H9 (cell line): Measurements from ENCODE around the gene CA11. TPM values are rescaled to one million over a fixed set of nuclear protein-coding genes. Genes with fewer than 3 reads are reported as not detected.

ENCODE experiments used
- DNase-seq: peaks from one replicate; pipeline ENCODE4 v3.0.0-alpha.2; 2017
- H2AFZ ChIP-seq: one replicate; pipeline ENCODE4 v1.6.1; 2013; ENCODE audit warnings: mild to moderate bottlenecking, low read length, control low read depth, moderate library complexity
- H2AK5ac ChIP-seq: 2 replicates; pipeline ENCODE4 v1.6.1; 2013; ENCODE audit warnings: low read length, control low read depth, mixed read lengths; ENCODE audit not compliant: insufficient read length
- H2BK120ac ChIP-seq: one replicate; pipeline ENCODE4 v1.6.1; 2013; ENCODE audit warnings: low read depth, mild to moderate bottlenecking, low read length, control low read depth, inconsistent platforms; ENCODE audit not compliant: poor library complexity, severe bottlenecking
- H2BK12ac ChIP-seq: 2 replicates; pipeline ENCODE4 v1.6.1; 2013; ENCODE audit warnings: low read length, control low read depth, mixed read lengths, low read depth; ENCODE audit not compliant: insufficient read length
- H2BK15ac ChIP-seq: 2 replicates; pipeline ENCODE4 v1.6.1; 2013; ENCODE audit warnings: low read depth, low read length, control low read depth
- H2BK20ac ChIP-seq: one replicate; pipeline ENCODE4 v1.6.1; 2013; ENCODE audit warnings: low read depth, mild to moderate bottlenecking, low read length, control low read depth, inconsistent platforms; ENCODE audit not compliant: poor library complexity, severe bottlenecking
- H2BK5ac ChIP-seq: 2 replicates; pipeline ENCODE4 v1.6.1; 2013; ENCODE audit warnings: low read length, control low read depth, mixed read lengths; ENCODE audit not compliant: insufficient read length
- H3K14ac ChIP-seq: 2 replicates; pipeline ENCODE4 v1.6.1; 2013; ENCODE audit warnings: low read length, control low read depth; ENCODE audit not compliant: insufficient read depth
- H3K18ac ChIP-seq: 2 replicates; pipeline ENCODE4 v1.6.1; 2013; ENCODE audit warnings: low read depth, mild to moderate bottlenecking, mixed read lengths, low read length, control low read depth; ENCODE audit not compliant: insufficient read length
- H3K23ac ChIP-seq: 2 replicates; pipeline ENCODE4 v1.6.1; 2013; ENCODE audit warnings: low read length, control low read depth, mixed read lengths, low read depth; ENCODE audit not compliant: insufficient read length
- H3K23me2 ChIP-seq: 2 replicates; pipeline ENCODE4 v1.6.1; 2013; ENCODE audit warnings: low read depth, mild to moderate bottlenecking, mixed read lengths, low read length, control low read depth; ENCODE audit not compliant: insufficient read length, poor library complexity, severe bottlenecking
- H3K27ac ChIP-seq: 2 replicates; pipeline ENCODE4 v1.5.1; 2013; ENCODE audit warnings: low read length, control low read depth, mixed read lengths, low read depth; ENCODE audit not compliant: insufficient read length
- H3K27me3 ChIP-seq: 2 replicates; pipeline ENCODE4 v1.6.1; 2013; ENCODE audit warnings: low read length, control low read depth, inconsistent platforms; ENCODE audit not compliant: insufficient read depth
- H3K4ac ChIP-seq: 2 replicates; pipeline ENCODE4 v1.6.1; 2013; ENCODE audit warnings: low read depth, mild to moderate bottlenecking, control low read depth, inconsistent platforms, low read length, moderate library complexity
- H3K4me1 ChIP-seq: 2 replicates; pipeline ENCODE4 v1.6.1; 2013; ENCODE audit warnings: low read length, control low read depth, inconsistent platforms; ENCODE audit not compliant: insufficient read depth
- H3K4me2 ChIP-seq: 2 replicates; pipeline ENCODE4 v1.6.1; 2013; ENCODE audit warnings: low read length, control low read depth, mixed read lengths; ENCODE audit not compliant: insufficient read length, insufficient read depth
- H3K56ac ChIP-seq: 2 replicates; pipeline ENCODE4 v1.6.1; 2013; ENCODE audit warnings: low read depth, mild to moderate bottlenecking, mixed read lengths, low read length, control low read depth; ENCODE audit not compliant: insufficient read length
- H3K79me1 ChIP-seq: 2 replicates; pipeline ENCODE4 v1.6.1; 2013; ENCODE audit warnings: low read depth, mild to moderate bottlenecking, moderate library complexity, low read length, control low read depth, inconsistent platforms; ENCODE audit not compliant: insufficient read depth, poor library complexity, severe bottlenecking
- H3K79me2 ChIP-seq: 2 replicates; pipeline ENCODE4 v1.6.1; 2013; ENCODE audit warnings: low read length, control low read depth, inconsistent platforms; ENCODE audit not compliant: insufficient read depth
- H3K9ac ChIP-seq: 2 replicates; pipeline ENCODE4 v1.6.1; 2013; ENCODE audit warnings: low read length, control low read depth, mixed read lengths; ENCODE audit not compliant: insufficient read length; ENCODE audit errors: extremely low read depth
- H3K9me3 ChIP-seq: one replicate; pipeline ENCODE4 v1.6.1; 2013; ENCODE audit warnings: low read depth, low read length, inconsistent platforms; ENCODE audit not compliant: control insufficient read depth
- H3T11ph ChIP-seq: one replicate; pipeline ENCODE4 v1.6.1; 2013; ENCODE audit warnings: mild to moderate bottlenecking, low read length, control low read depth, inconsistent platforms
- H4K20me1 ChIP-seq: one replicate; pipeline ENCODE4 v1.6.1; 2013; ENCODE audit not compliant: control insufficient read depth, insufficient read length, insufficient read depth
- H4K5ac ChIP-seq: 2 replicates; pipeline ENCODE4 v1.6.1; 2013; ENCODE audit warnings: low read depth, mild to moderate bottlenecking, mixed read lengths, low read length, control low read depth; ENCODE audit not compliant: insufficient read length
- H4K8ac ChIP-seq: replicated peaks from 2 replicates; pipeline ENCODE4 v1.6.1; 2013; ENCODE audit warnings: low read length, control low read depth, mixed read lengths, low read depth; ENCODE audit not compliant: insufficient read length
- H4K91ac ChIP-seq: 2 replicates; pipeline ENCODE4 v1.6.1; 2013; ENCODE audit warnings: low read depth, mild to moderate bottlenecking, moderate library complexity, mixed read lengths, low read length, control low read depth; ENCODE audit not compliant: insufficient read length
- H3K27ac Mint-ChIP-seq, 3 experiments: 2 replicates in 2 of 3; 3 replicates in 1 of 3; pipeline ENCODE4 v1.8.0; 2020 to 2021; ENCODE audit warnings: mixed read lengths in 3 of 3, mild to moderate bottlenecking in 1 of 3, moderate library complexity in 1 of 3
- H3K27me3 Mint-ChIP-seq: 2 replicates; pipeline ENCODE4 v1.8.0; 2021; ENCODE audit warnings: low read depth, mild to moderate bottlenecking, moderate library complexity, mixed read lengths
- H3K36me3 Mint-ChIP-seq, 3 experiments: 2 replicates in 2 of 3; 3 replicates in 1 of 3; pipeline ENCODE4 v1.8.0; 2020 to 2021; ENCODE audit warnings: low read depth in 3 of 3, mixed read lengths in 3 of 3; ENCODE audit not compliant: insufficient read depth in 1 of 3
- H3K4me1 Mint-ChIP-seq, 2 experiments: 2 replicates each; pipeline ENCODE4 v1.8.0; 2020; ENCODE audit warnings: mixed read lengths in 2 of 2
- H3K4me3 Mint-ChIP-seq, 2 experiments: 2 replicates in 1 of 2; 3 replicates in 1 of 2; pipeline ENCODE4 v1.8.0; 2020 to 2021; ENCODE audit warnings: mild to moderate bottlenecking in 2 of 2, mixed read lengths in 2 of 2, moderate library complexity in 1 of 2
- H3K9me3 Mint-ChIP-seq, 2 experiments: 2 replicates in 1 of 2; 3 replicates in 1 of 2; pipeline ENCODE4 v1.8.0; 2020; ENCODE audit warnings: mild to moderate bottlenecking in 2 of 2, mixed read lengths in 2 of 2, moderate library complexity in 1 of 2
- CTCF ChIP-seq: fragments of 200-600 bp; sonication (generic); conservative IDR thresholded peaks from 3 replicates; pipeline ENCODE4 v1.8.0; 2021; ENCODE audit warnings: antibody characterized with exemption, mild to moderate bottlenecking
- WGBS: extraction: QIAGEN DNeasy Blood & Tissue Kit; methylation state at CpG from one replicate; pipeline ENCODE4 v1.1.7; 2013; ENCODE audit warnings: missing lambda C conversion rate, low lambda C conversion rate, mixed read lengths; ENCODE audit not compliant: insufficient read length; ENCODE audit errors: extremely low coverage; 5-methylcytosine and 5-hydroxymethylcytosine counted together
- total RNA-seq: library from RNA; stranded (reverse); gene quantifications from 2 replicates; pipeline ENCODE4 v1.2.1, GENCODE V29; 2021

The CA11 gene
- total RNA-seq, 1 experiment from 2014 or later: 107 TPM

DNA sequence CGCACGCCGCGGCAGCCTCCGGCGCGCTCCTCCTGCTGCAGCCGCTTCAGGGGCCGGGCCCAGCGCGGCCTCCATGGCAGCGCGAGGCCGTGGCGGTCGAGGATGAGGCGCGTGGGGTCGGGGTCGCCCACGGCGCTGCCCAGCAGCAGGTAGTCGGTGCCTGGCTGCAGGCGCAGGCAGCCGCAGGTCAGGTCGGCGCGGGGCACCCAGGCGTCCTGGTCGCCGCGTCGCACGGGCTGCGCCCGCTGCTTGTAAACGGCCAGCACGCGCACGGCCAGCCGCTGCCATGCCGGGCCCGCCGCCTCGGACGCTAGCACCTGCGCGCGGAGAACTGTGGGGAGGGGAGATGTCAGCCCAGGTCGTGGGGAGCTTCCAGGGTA, 15.7 kb upstream of the CA11 start:
- Histone ChIP-seq H2AFZ (no peak overlapping the region), H3K18ac (no peak overlapping the region), H2BK12ac (no peak overlapping the region), H4K5ac (no peak overlapping the region), H3K14ac (no peak overlapping the region), H4K91ac (no peak overlapping the region), H3K9ac (no peak overlapping the region), H3K27ac (no peak overlapping the region), H2BK120ac (no peak overlapping the region), H3K4me2 (no peak overlapping the region), H3K79me1 (no peaks in the 10 kb centered on the region), H4K8ac (no peak overlapping the region), H4K20me1 (no peaks in the 10 kb centered on the region), H2BK15ac (no peak overlapping the region), H3K79me2 (no peaks in the 10 kb centered on the region), H3K4ac (no peak overlapping the region), H3K23me2 (no peaks in the 10 kb centered on the region), H3T11ph (no peak overlapping the region), H3K9me3 (no peaks in the 10 kb centered on the region), H3K23ac (no peak overlapping the region), H3K27me3 (no peaks in the 10 kb centered on the region), H2AK5ac (no peak overlapping the region), H3K4me1 (no peaks in the 10 kb centered on the region), H3K56ac (no peak overlapping the region), H2BK20ac (no peak overlapping the region), H2BK5ac (no peak overlapping the region)
- Mint-ChIP-seq H3K27ac (no peak overlapping the region; a peak in 1 of 7 replicates), H3K9me3 (peaks cover 5 to 6% of the 10 kb centered on the region in 2 experiments; a peak in 3 of 5 replicates), H3K4me1 (peaks cover 4 to 11% of the 10 kb centered on the region in 2 experiments), H3K4me3 (no peak overlapping the region), H3K36me3 (peaks cover 0 to 6% (median 5%) of the 10 kb centered on the region in 3 experiments; a peak in 2 of 7 replicates), H3K27me3 (peaks cover 13% of the 10 kb centered on the region)
- no peak for DNase-seq
- TF ChIP-seq CTCF: no peak
- WGBS: no CpG with 5 or more reads among the region's 50 CpGs
